Measurements from ENCODE around the gene TIAM2. TPM values are rescaled to one million over a fixed set of nuclear protein-coding genes. Genes with fewer than 3 reads are reported as not detected.
A peak's percentile ranks its signal among the peaks of the same experiment; 100 is the strongest.

TIAM2 gene
- polyA plus RNA-seq (2011; rRNA removed) (7.2 and 12.6 TPM in 2 replicates), polyA minus RNA-seq (2011; rRNA and poly(A)+ RNA removed) (15.4 and 16.0 TPM in 2 replicates)

DNA sequence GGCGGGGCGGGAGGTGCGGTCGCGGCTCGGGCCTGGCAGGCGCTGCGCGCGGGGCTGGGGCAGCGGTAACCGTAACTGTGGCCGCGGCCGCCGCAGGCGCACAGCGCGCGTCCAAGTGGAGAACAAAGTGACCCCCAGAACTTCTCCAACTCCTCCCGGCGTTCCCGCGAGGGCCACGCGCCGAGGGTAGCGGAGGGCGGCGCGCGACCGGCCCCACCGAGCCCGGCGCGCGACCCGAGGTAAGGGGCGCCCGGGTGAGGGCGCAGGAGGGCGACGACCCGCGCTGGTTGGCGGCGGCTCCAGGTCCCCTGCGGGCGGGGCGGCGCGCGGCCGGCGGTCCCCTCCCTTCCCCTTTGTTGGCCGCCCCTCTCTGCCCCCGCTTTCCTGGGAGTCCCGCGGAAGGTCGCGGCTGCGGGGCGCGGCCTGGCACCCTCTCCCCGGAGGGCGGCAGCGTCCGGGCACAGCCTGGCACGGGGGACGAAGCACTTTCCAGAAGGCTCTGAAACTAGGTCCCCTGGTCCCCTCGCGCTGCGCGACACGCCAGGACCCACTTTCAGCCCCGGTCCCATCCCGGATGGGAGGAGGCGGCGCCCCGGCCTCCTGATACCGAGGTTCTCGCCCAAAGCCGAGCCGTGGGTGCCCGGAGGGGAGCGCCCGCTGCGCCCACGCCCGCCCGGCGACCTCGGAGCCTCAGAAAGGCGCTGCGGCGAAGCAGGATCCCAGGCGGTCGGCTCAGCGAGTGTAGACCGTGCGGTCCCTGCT lies at the start of gene TIAM2:
Gene TIAM2, plus strand, starts transcription at position 62 of the 762 bp plus-strand sequence. CDS start 133,909 bp downstream, outside the sequence.
- no peak within 1 kb of the TSS for H3K27ac ChIP-seq (ENCODE audit: low read depth, low read length)
- peaks cover 3% of the 10 kb centered on the region; the same call in 1 of the 2 replicates for H3K9me3 ChIP-seq (ENCODE audit: control insufficient read depth, insufficient read depth, low read length)
- peak within 1 kb of the TSS; percentile 81 for H3K4me3 ChIP-seq (ENCODE audit: low read depth, low read length)
- DNase-seq (ENCODE audit: low read depth, low spot score): no peak
- ChIA-PET CTCF (no interaction called here), POLR2A (no interaction called here)
- H3K27me3 ChIP-seq (ENCODE audit: control insufficient read depth, insufficient read depth, low read length): no peaks in the 10 kb centered on the region
- TF ChIP-seq CTCF (IDR thresholded peaks at IDR 0.05; ENCODE audit: low read depth, low read length): no peak

DNA sequence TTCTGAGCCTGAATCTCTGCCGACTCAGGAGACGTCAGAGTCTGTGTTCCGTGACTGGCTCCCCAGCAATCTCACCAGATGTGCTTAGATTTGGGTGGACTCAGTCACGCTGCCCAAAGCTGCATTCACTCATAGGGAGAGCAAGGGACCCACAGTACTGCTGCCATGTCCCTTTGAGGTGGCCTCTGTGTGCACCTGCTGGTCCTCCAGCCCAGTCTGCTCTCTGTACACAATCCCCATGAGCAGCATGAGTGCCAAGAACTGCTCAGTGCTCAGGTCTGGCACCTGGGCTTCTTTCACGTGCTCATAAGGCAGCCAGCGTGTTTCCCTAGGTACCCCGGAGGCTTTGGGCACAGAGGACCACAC lies 44.2 kb upstream of the TIAM2 start:
- Histone ChIP-seq H3K27me3 (ENCODE audit: control insufficient read depth, insufficient read depth, low read length) (no peaks in the 10 kb centered on the region), H3K27ac (ENCODE audit: low read depth, low read length) (no peak overlapping the region), H3K4me3 (ENCODE audit: low read depth, low read length) (no peak overlapping the region), H3K9me3 (ENCODE audit: control insufficient read depth, insufficient read depth, low read length) (no peaks in the 10 kb centered on the region)
- no peak for TF ChIP-seq CTCF (IDR thresholded peaks at IDR 0.05; ENCODE audit: low read depth, low read length)
- POLR2A ChIA-PET: no interaction called here
- CTCF ChIA-PET: interaction anchor here (2.4 kb wide), 1 partner anchor 22 kb away, joined by 9 read pairs; no protein-coding TSS in a partner anchor
- DNase-seq (ENCODE audit: low read depth, low spot score): no peak

DNA sequence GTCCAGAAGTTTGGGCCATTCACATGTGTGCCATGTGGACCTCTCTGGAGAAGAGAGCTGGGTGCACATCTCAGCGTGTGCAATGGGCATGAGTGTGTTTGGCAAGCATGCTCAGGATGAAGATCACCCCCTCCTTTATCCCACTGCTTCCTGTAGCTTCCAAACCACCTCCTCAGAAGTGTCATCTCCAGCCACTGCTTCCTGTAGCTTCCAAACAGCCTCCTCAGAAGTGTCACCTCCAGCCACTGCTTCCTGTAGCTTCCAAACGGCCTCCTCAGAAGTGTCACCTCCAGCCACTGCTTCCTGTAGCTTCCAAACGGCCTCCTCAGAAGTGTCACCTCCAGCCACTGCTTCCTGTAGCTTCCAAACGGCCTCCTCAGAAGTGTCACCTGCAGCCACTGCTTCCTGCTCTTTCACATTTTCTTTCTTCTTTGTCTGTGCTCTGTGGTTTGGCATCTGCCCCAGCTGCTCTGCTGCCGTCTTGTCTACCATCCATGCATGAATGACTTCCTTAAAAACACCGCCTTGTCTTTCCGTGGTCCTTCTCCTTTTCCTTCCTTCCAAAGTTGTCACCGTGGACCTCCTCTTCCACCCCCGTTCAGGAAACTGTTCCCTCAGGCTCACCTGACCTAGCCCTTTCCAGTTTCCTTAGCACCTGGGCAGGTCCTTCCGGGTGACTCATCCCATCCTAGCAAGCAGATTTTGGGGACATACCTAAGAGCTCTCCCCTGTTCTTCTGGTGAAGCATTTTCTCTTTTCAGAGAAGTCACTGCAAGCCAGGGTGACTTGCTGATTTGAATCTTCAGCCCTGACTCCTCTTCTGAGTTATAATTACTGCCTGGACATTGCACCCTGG lies 43.5 kb upstream of the TIAM2 start:
- CTCF ChIA-PET: interaction anchor here (2.4 kb wide), 1 partner anchor 23 kb away, joined by 9 read pairs; no protein-coding TSS in a partner anchor

GRCh38 chr6:154953644-154954043 lies 41.5 kb upstream of the TIAM2 start:
- H3K4me3 ChIP-seq (ENCODE audit: low read depth, low read length): no peak overlapping the region
- DNase-seq (ENCODE audit: low read depth, low spot score): no peak
- POLR2A ChIA-PET: no interaction called here
- H3K27ac ChIP-seq (ENCODE audit: low read depth, low read length): no peak overlapping the region
- CTCF ChIA-PET: interaction anchor here (1.6 kb wide), 1 partner anchor 25 kb away, joined by 5 read pairs; no protein-coding TSS in a partner anchor
- no peaks in the 10 kb centered on the region for H3K27me3 ChIP-seq (ENCODE audit: control insufficient read depth, insufficient read depth, low read length)
- no peaks in the 10 kb centered on the region for H3K9me3 ChIP-seq (ENCODE audit: control insufficient read depth, insufficient read depth, low read length)
- TF ChIP-seq CTCF (IDR thresholded peaks at IDR 0.05; ENCODE audit: low read depth, low read length): no peak

More for the DNA sequence above, 43.5 kb upstream of the TIAM2 start:
- no peak for TF ChIP-seq CTCF (IDR thresholded peaks at IDR 0.05; ENCODE audit: low read depth, low read length)
- Histone ChIP-seq H3K27me3 (ENCODE audit: control insufficient read depth, insufficient read depth, low read length) (no peaks in the 10 kb centered on the region), H3K27ac (ENCODE audit: low read depth, low read length) (no peak overlapping the region), H3K4me3 (ENCODE audit: low read depth, low read length) (no peak overlapping the region), H3K9me3 (ENCODE audit: control insufficient read depth, insufficient read depth, low read length) (no peaks in the 10 kb centered on the region)
- no peak for DNase-seq (ENCODE audit: low read depth, low spot score)
- POLR2A ChIA-PET: no interaction called here
